T47D (cell line): ENCODE data around the gene NTM.
"Not testable (repeated sequence)": the region's sequence is repeated elsewhere in the genome, so short reads cannot be mapped to it uniquely, and the experiment has no call there.

ENCODE experiments used
- DNase-seq, 2 experiments: peaks; one replicate each; pipeline versions ENCODE4 v3.0.0 to v3.0.0-alpha.2; 2011 to 2012; ENCODE audit warnings: low read depth in 1 of 2, low spot score in 1 of 2
- JUND ChIP-seq: IDR thresholded peaks from 2 replicates; pipeline ENCODE4 v1.6.1; 2012; ENCODE audit warnings: low read depth
- in situ Hi-C: cut with HindIII; loops from 2 replicates; pipeline ENCODE4 v1.10.0; 2016; ENCODE audit warnings: low sequenced_read_pairs, low pct_unique_long_range_greater_than_20kb

Gene NTM

DNA sequence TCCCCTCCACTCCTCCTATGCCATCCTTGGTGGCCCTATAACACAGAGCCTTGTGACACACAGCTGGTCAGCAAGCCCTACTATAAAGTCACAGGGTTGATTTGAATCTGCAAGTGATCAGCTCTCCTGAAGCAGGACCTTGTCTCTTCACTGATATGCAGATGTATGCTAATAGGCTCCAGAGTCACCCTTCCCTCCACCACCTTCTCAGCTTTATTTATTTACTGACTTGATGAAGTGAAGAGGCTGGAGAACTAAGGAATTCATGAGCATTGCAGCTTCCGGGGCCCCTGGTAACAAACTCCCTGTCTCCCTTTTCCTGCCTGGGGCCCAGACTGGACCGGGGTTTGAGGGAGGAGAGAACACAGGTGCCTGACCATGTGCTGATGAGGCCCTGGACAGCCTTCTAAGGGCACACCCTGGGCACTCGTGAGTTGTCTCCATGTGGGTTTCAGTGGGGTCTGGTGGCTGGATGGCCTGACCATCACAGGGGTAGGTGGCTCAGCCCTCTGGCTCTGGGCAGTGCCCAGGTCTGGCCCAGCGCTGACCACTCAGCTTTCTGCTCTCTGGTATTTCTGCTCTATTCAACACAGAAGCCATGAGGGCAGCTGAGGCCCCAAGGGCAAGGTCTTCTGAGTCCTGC lies 307.5 kb downstream of the NTM start:
- in situ Hi-C loops, result no loop called here

GRCh38 chr11:131678658-131679340 lies 308.4 kb downstream of the NTM start:
- DNase-seq, result no peak
- no peak for TF ChIP-seq JUND
- in situ Hi-C loops, result no loop called here

More for the DNA sequence above, 307.5 kb downstream of the NTM start:
- no peak for DNase-seq
- TF ChIP-seq JUND, result no peak

GRCh38 chr11:131680448-131680847 lies 310.0 kb downstream of the NTM start:
- in situ Hi-C loops, DNase-seq: not testable (repeated sequence)

- no peak for DNase-seq
- TF ChIP-seq JUND, result no peak
- in situ Hi-C loops, result no loop called here
These were observed 311.5 kb downstream of the NTM start for GRCh38 chr11:131681920-131682319.

- DNase-seq, result no peak
- TF ChIP-seq JUND, result no peak
- in situ Hi-C loops, result no loop called here
These were observed 312.1 kb downstream of the NTM start for GRCh38 chr11:131682373-131683015.

GRCh38 chr11:131683131-131683530 lies 312.7 kb downstream of the NTM start:
- no peak for TF ChIP-seq JUND
- in situ Hi-C loops, result no loop called here
- DNase-seq, result no peak

- no peak for TF ChIP-seq JUND
- in situ Hi-C loops, result no loop called here
- DNase-seq, result no peak
These were observed 313.3 kb downstream of the NTM start for GRCh38 chr11:131683666-131684065.

GRCh38 chr11:131684111-131685060 lies 314.0 kb downstream of the NTM start:
- in situ Hi-C loops, result no loop called here
- TF ChIP-seq JUND, result no peak
- no peak for DNase-seq

- no peak for DNase-seq
- no peak for TF ChIP-seq JUND
- in situ Hi-C loops, result no loop called here
These were observed 314.8 kb downstream of the NTM start for GRCh38 chr11:131685206-131685605.

GRCh38 chr11:131685906-131686305 lies 315.5 kb downstream of the NTM start:
- no peak for DNase-seq
- no peak for TF ChIP-seq JUND
- in situ Hi-C loops, result no loop called here

DNA sequence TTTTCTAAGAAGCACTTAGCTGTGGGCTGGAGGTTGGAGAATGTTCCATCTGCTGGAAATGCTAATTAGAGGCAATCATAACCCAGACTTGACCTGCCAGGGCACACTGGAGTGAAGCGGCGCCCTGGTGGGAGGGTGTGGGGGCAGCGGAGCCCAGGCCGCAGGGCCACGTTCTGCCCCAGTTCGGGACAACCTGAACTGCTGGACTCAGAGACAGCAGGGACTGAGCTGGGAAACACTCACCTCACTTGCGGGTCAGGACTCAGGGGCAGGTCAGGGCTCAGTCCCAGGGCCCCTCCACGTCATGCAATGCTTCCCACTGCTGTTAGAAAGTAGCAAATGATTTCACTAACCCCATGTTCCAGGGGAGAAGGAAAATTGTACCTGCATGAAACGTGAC lies 316.4 kb downstream of the NTM start:
- no peak for TF ChIP-seq JUND
- in situ Hi-C loops, result no loop called here
- no peak for DNase-seq

GRCh38 chr11:131687291-131688047 lies 317.1 kb downstream of the NTM start:
- in situ Hi-C loops, result no loop called here
- no peak for TF ChIP-seq JUND
- no peak for DNase-seq
